SIG-M5 (cell line): ENCODE measurements around the gene ZNF81.
"Not testable (repeated sequence)": the region's sequence is repeated elsewhere in the genome, so short reads cannot be mapped to it uniquely, and the experiment has no call there.

ENCODE experiments used
- DNase-seq: peaks from one replicate; lab custom pipeline; 2025; lab: John Stamatoyannopoulos, UW

Gene ZNF81

GRCh38 chrX:47836164-47837072 lies at the start of gene ZNF81:
TSS of gene ZNF81 (plus strand) at chrX:47836902. CDS start at chrX:47846268, 9,366 bp downstream.
- DNase-seq, result peak; percentile 25

- no peak for DNase-seq
Observed at GRCh38 chrX:47796433-47796906, 40.2 kb upstream of the ZNF81 start.

GRCh38 chrX:47797084-47797483 lies 39.6 kb upstream of the ZNF81 start:
- DNase-seq, result no peak

GRCh38 chrX:47798861-47799260 lies 37.8 kb upstream of the ZNF81 start:
- no peak for DNase-seq

- no peak for DNase-seq
Observed at GRCh38 chrX:47802589-47802988, 34.1 kb upstream of the ZNF81 start.

GRCh38 chrX:47803103-47803502 lies 33.6 kb upstream of the ZNF81 start:
- not testable (repeated sequence) for DNase-seq

- no peak for DNase-seq
Observed at GRCh38 chrX:47804315-47804714, 32.4 kb upstream of the ZNF81 start.

GRCh38 chrX:47805844-47806243 lies 30.9 kb upstream of the ZNF81 start:
- not testable (repeated sequence) for DNase-seq

GRCh38 chrX:47806415-47807271 lies 30.1 kb upstream of the ZNF81 start:
- not testable (repeated sequence) for DNase-seq

GRCh38 chrX:47807272-47807538 lies 29.5 kb upstream of the ZNF81 start:
- not testable (repeated sequence) for DNase-seq

GRCh38 chrX:47807548-47807947 lies 29.2 kb upstream of the ZNF81 start:
- no peak for DNase-seq

- DNase-seq, result no peak
Observed at GRCh38 chrX:47808904-47809788, 27.6 kb upstream of the ZNF81 start.

- no peak for DNase-seq
Observed at GRCh38 chrX:47814851-47815250, 21.9 kb upstream of the ZNF81 start.

- no peak for DNase-seq
Observed at GRCh38 chrX:47815901-47816845, 20.5 kb upstream of the ZNF81 start.

- DNase-seq, result no peak
Observed at GRCh38 chrX:47817421-47817820, 19.3 kb upstream of the ZNF81 start.

- no peak for DNase-seq
Observed at GRCh38 chrX:47817897-47818296, 18.8 kb upstream of the ZNF81 start.

GRCh38 chrX:47828984-47829383 lies 7.7 kb upstream of the ZNF81 start:
- no peak for DNase-seq

- no peak for DNase-seq
Observed at GRCh38 chrX:47831788-47832187, 4.9 kb upstream of the ZNF81 start.

GRCh38 chrX:47838361-47838760 lies 1.7 kb downstream of the ZNF81 start:
- no peak for DNase-seq

GRCh38 chrX:47840111-47840510 lies 3.4 kb downstream of the ZNF81 start:
- DNase-seq, result no peak

- no peak for DNase-seq
Observed at GRCh38 chrX:47843363-47843762, 6.7 kb downstream of the ZNF81 start.
